Fibroblast of lung (primary cell): ENCODE measurements around the gene GPC6. TPM values are rescaled to one million over a fixed set of nuclear protein-coding genes. Genes with fewer than 3 reads are reported as not detected.

ENCODE experiments used
- DNase-seq, 2 donors: peaks; one replicate each; pipeline versions ENCODE4 v3.0.0 to v3.0.0-alpha.2; 2010; ENCODE audit warnings: low read depth in 2 of 2
- H2AFZ ChIP-seq: 2 replicates; pipeline ENCODE4 v1.5.1; 2012; ENCODE audit warnings: low read length, control low read depth, inconsistent platforms
- H3K27ac ChIP-seq: 2 replicates; pipeline ENCODE4 v1.5.1; 2011; ENCODE audit warnings: low read length, control low read depth; ENCODE audit not compliant: insufficient read depth
- H3K27me3 ChIP-seq: 2 replicates; pipeline ENCODE4 v1.5.1; 2011; ENCODE audit warnings: mild to moderate bottlenecking, low read length; ENCODE audit not compliant: control insufficient read depth, insufficient read depth
- H3K36me3 ChIP-seq: 2 replicates; pipeline ENCODE4 v1.5.1; 2011; ENCODE audit warnings: low read length; ENCODE audit not compliant: control insufficient read depth, insufficient read depth
- H3K4me1 ChIP-seq: 2 replicates; pipeline ENCODE4 v1.5.1; 2011; ENCODE audit warnings: low read length; ENCODE audit not compliant: control insufficient read depth, insufficient read depth; ENCODE audit errors: extremely low read depth
- H3K4me2 ChIP-seq: 2 replicates; pipeline ENCODE4 v1.5.1; 2011; ENCODE audit warnings: low read length, control low read depth; ENCODE audit not compliant: insufficient read depth; ENCODE audit errors: extremely low read depth
- H3K4me3 ChIP-seq, 4 experiments: fragments of 200-600 bp in 1 of 4; sonication (generic) in 1 of 4; replicated peaks in 1 of 4; 2 replicates each; pipeline ENCODE4 v1.5.1; 2011 to 2016; ENCODE audit warnings: low read length in 4 of 4, low read depth in 3 of 4, mild to moderate bottlenecking in 3 of 4, control low read depth in 2 of 4, inconsistent platforms in 1 of 4, mixed read lengths in 1 of 4; ENCODE audit not compliant: insufficient read depth in 1 of 4; ENCODE audit errors: control extremely low read depth in 1 of 4
- H3K79me2 ChIP-seq: 2 replicates; pipeline ENCODE4 v1.5.1; 2012; ENCODE audit warnings: mild to moderate bottlenecking, low read length, inconsistent platforms; ENCODE audit not compliant: control insufficient read depth, insufficient read depth
- H3K9ac ChIP-seq: 2 replicates; pipeline ENCODE4 v1.5.1; 2011; ENCODE audit warnings: mild to moderate bottlenecking, low read length, control low read depth; ENCODE audit not compliant: insufficient read depth
- H3K9me3 ChIP-seq: 2 replicates; pipeline ENCODE4 v1.5.1; 2012; ENCODE audit warnings: low read depth, low read length; ENCODE audit not compliant: control insufficient read depth, insufficient read depth
- H4K20me1 ChIP-seq: 2 replicates; pipeline ENCODE4 v1.5.1; 2011; ENCODE audit warnings: low read length; ENCODE audit not compliant: control insufficient read depth, insufficient read depth; ENCODE audit errors: extremely low read depth
- CTCF ChIP-seq, 2 donors: IDR thresholded peaks in 1 of 2; conservative IDR thresholded peaks in 1 of 2; 1 replicate in 1 of 2; 2 replicates in 1 of 2; pipeline ENCODE4 v1.5.1; 2011 to 2012; ENCODE audit warnings: low read length in 2 of 2, control low read depth in 1 of 2, inconsistent platforms in 1 of 2, low read depth in 1 of 2, mild to moderate bottlenecking in 1 of 2
- EZH2 ChIP-seq: IDR thresholded peaks from 2 replicates; pipeline ENCODE4 v1.5.1; 2012; ENCODE audit warnings: low read length, control low read depth, mild to moderate bottlenecking; ENCODE audit errors: missing control alignments
- polyA plus RNA-seq, 2 donors: library from polyadenylated mRNA; depleted of rRNA in 1 of 2; stranded (reverse) in 1 of 2; unstranded in 1 of 2; fragments of >200 nt; gene quantifications; 2 replicates each; pipeline ENCODE4 v1.2.1, GENCODE V29; 2011 to 2012; ENCODE audit warnings: missing spikeins in 1 of 2
- total RNA-seq: library from RNA; depleted of rRNA; stranded (reverse); fragments of >200 nt; gene quantifications from 2 replicates; pipeline ENCODE4 v1.2.1, GENCODE V29; 2014

The GPC6 gene
- total and polyA plus RNA-seq, 2 donors (not counting 1 experiment from before 2014, with no cell fraction given), result 11.2 to 33.7 TPM

DNA sequence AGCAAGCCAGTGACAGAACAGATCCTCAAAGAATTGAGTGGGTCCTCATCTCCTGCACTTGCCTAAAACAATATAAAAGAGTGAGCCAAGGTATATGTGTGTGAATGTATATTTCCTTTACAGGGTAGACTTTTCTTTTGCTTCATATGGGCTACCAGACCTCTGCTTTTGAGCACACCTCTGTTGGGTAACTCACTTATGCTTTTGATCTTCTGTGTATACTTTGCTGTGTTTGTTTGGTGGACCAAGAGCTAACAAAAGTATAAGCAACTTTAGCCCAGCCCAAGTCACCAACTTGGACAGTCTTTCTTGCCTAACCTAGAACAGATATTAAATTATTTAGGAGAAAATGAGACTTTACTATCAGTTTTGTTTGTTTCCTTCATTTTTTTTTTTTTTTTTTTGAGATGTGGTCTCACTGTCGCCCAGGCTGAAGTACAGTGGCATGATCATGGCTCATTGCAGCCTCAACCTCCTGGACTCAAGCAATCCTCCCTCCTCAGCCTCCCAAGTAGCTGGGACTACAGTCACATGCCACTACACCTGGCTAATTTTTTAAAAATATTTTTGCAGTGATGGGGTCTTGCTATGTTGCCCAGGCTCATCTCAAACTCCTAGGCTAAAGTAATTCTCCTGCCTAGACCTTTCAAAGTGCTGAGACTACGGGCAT lies 739.8 kb downstream of the GPC6 start:
- Histone ChIP-seq H3K4me3 (no peak overlapping the region), H3K4me1 (peaks cover 2% of the 10 kb centered on the region), H3K27me3 (no peaks in the 10 kb centered on the region), H3K27ac (no peak overlapping the region), H3K79me2 (no peaks in the 10 kb centered on the region), H3K9ac (no peak overlapping the region), H3K36me3 (no peaks in the 10 kb centered on the region), H4K20me1 (no peaks in the 10 kb centered on the region), H2AFZ (no peak overlapping the region), H3K9me3 (no peaks in the 10 kb centered on the region), H3K4me2 (no peak overlapping the region)
- DNase-seq, result no peak
- TF ChIP-seq CTCF (conservative IDR thresholded peaks at IDR 0.05 in 1 of 2, IDR thresholded peaks at IDR 0.05 in 1 of 2; ENCODE audit: low read depth in 1 of 2, low read length in 2 of 2) (no peak), EZH2 (no peak)

DNA sequence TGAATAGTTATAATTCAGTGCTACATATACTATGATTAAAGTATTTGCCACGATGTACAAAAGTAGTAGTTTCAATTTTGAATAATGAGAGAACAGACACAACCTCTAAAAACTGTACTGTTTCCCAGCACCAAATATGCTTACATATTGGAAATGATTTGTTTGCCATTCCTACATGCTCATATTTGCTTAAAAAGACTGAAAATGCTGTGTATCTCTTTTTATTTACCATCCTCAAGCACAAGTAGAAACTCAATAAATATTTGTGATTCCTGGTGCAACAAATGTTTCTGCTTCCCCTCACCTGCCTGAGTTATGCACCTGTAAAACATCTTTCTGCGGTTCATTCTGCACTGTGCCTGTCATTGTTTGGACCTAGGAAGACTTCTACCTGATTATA lies 740.7 kb downstream of the GPC6 start:
- Histone ChIP-seq H3K36me3 (no peaks in the 10 kb centered on the region), H3K79me2 (no peaks in the 10 kb centered on the region), H3K27ac (no peak overlapping the region), H4K20me1 (no peaks in the 10 kb centered on the region), H3K4me2 (no peak overlapping the region), H3K9me3 (no peaks in the 10 kb centered on the region), H3K9ac (no peak overlapping the region), H3K4me1 (peaks cover 2% of the 10 kb centered on the region), H3K27me3 (no peaks in the 10 kb centered on the region), H3K4me3 (no peak overlapping the region), H2AFZ (no peak overlapping the region)
- no peak for DNase-seq
- TF ChIP-seq CTCF (conservative IDR thresholded peaks at IDR 0.05 in 1 of 2, IDR thresholded peaks at IDR 0.05 in 1 of 2; ENCODE audit: low read depth in 1 of 2, low read length in 2 of 2), result no peak
- TF ChIP-seq EZH2, result no peak

GRCh38 chr13:93975242-93975641 lies 748.6 kb downstream of the GPC6 start:
- no peak for DNase-seq
- H3K36me3 ChIP-seq, result no peaks in the 10 kb centered on the region
- H4K20me1 ChIP-seq, result no peaks in the 10 kb centered on the region
- H3K9ac ChIP-seq, result no peak overlapping the region
- H3K79me2 ChIP-seq, result no peaks in the 10 kb centered on the region
- H3K27ac ChIP-seq, result no peak overlapping the region
- no peaks in the 10 kb centered on the region for H3K27me3 ChIP-seq
- H2AFZ ChIP-seq, result no peak overlapping the region
- H3K4me1 ChIP-seq, result no peaks in the 10 kb centered on the region
- no peak overlapping the region for H3K4me3 ChIP-seq
- H3K9me3 ChIP-seq, result no peaks in the 10 kb centered on the region
- TF ChIP-seq EZH2, result no peak
- no peak for TF ChIP-seq CTCF (conservative IDR thresholded peaks at IDR 0.05 in 1 of 2, IDR thresholded peaks at IDR 0.05 in 1 of 2; ENCODE audit: low read depth in 1 of 2, low read length in 2 of 2)
- no peak overlapping the region for H3K4me2 ChIP-seq
